Esophagus squamous epithelium (tissue), 5 donors: ENCODE measurements around the gene INSYN1. TPM values are rescaled to one million over a fixed set of nuclear protein-coding genes. Genes with fewer than 3 reads are reported as not detected.
"Not testable (repeated sequence)": the region's sequence is repeated elsewhere in the genome, so short reads cannot be mapped to it uniquely, and the experiment has no call there.

Source experiments
- DNase-seq: peaks from one replicate; lab custom pipeline; 2025; lab: John Stamatoyannopoulos, UW
- H3K27ac ChIP-seq, 4 donors: fragments of 200-600 bp; sonication (generic); one replicate each; pipeline ENCODE4 v1.5.1; 2016 to 2019; ENCODE audit warnings: mild to moderate bottlenecking in 1 of 4
- H3K27me3 ChIP-seq, 4 donors: fragments of 200-600 bp; sonication (generic); 1 replicate in 3 of 4; 2 replicates in 1 of 4; pipeline versions ENCODE4 v1.5.1 to v1.6.0; 2017 to 2021; ENCODE audit warnings: antibody characterized with exemption in 1 of 4
- H3K36me3 ChIP-seq, 3 donors: fragments of 200-600 bp; sonication (generic); one replicate each; pipeline ENCODE4 v1.5.1; 2016 to 2019
- H3K4me1 ChIP-seq, 3 donors: fragments of 200-600 bp; sonication (generic); one replicate each; pipeline ENCODE4 v1.5.1; 2017 to 2019
- H3K4me3 ChIP-seq, 4 donors: fragments of 200-600 bp; sonication (generic); 1 replicate in 3 of 4; 2 replicates in 1 of 4; pipeline ENCODE4 v1.5.1; 2016 to 2019; ENCODE audit warnings: mild to moderate bottlenecking in 2 of 4, moderate library complexity in 1 of 4
- H3K9me3 ChIP-seq, 3 donors: fragments of 200-600 bp; sonication (generic); one replicate each; pipeline ENCODE4 v1.5.1; 2016 to 2019
- CTCF ChIP-seq, 6 experiments: fragments of 450-650 bp in 4 of 6; fragments of 200-600 bp in 2 of 6; sonication (generic) in 2 of 6; IDR thresholded peaks; one replicate each; pipeline ENCODE4 v1.5.1; 2016 to 2019; ENCODE audit warnings: antibody characterized with exemption in 6 of 6, mild to moderate bottlenecking in 4 of 6, moderate library complexity in 4 of 6
- POLR2A ChIP-seq, 4 donors: fragments of 450-650 bp; IDR thresholded peaks; one replicate each; pipeline ENCODE4 v1.6.1; 2017; ENCODE audit warnings: antibody characterized with exemption in 4 of 4, mild to moderate bottlenecking in 4 of 4, moderate library complexity in 3 of 4
- WGBS, 2 donors: methylation state at CpG; one replicate each; pipeline ENCODE4 v1.1.5; 2018; 5-methylcytosine and 5-hydroxymethylcytosine counted together
- intact Hi-C: fragments of 100-400 bp; cut with DNase I; formaldehyde crosslinking; loops from one replicate; pipeline ENCODE4 v1.15.0; 2022
- total RNA-seq, 4 donors: library from RNA; depleted of rRNA; stranded (reverse); fragments of >200 nt; gene quantifications; one replicate each; pipeline ENCODE4 v1.1.0, GENCODE V29; 2016
- donor health status: DM: yes; HTN: yes; CAD: no.

INSYN1 gene
- total RNA-seq, 4 donors from 2014 or later: 0.38 to 20.9 (median 9.3) TPM

GRCh38 chr15:73789521-73790240, 36.5 kb upstream of the INSYN1 start:
- WGBS, 2 donors: 93 to 100% methylated on average over 2 of the region's 5 CpGs

GRCh38 chr15:73787621-73788020, 34.5 kb upstream of the INSYN1 start:
- intact Hi-C loops: no loop called here
- Histone ChIP-seq H3K4me3 (no peak overlapping the region), H3K9me3 (no peaks in the 10 kb centered on the region), H3K4me1 (peaks cover 0 to 29% (median 0%) of the 10 kb centered on the region in 3 donors), H3K27me3 (no peaks in the 10 kb centered on the region), H3K36me3 (no peaks in the 10 kb centered on the region), H3K27ac (no peak overlapping the region)
- no peak for DNase-seq
- 100% methylated on average over 1 of the region's 1 CpG; no CpG with 5 or more reads in 1 of the 2 donors for WGBS, 2 donors
- TF ChIP-seq POLR2A (IDR thresholded peaks at IDR 0.05) (no peak), CTCF (IDR thresholded peaks at IDR 0.05) (no peak)

More at GRCh38 chr15:73789521-73790240, 36.5 kb upstream of the INSYN1 start:
- Histone ChIP-seq H3K36me3 (no peaks in the 10 kb centered on the region), H3K4me1 (peaks cover 0 to 14% (median 0%) of the 10 kb centered on the region in 3 donors), H3K27me3 (no peaks in the 10 kb centered on the region), H3K4me3 (no peak overlapping the region), H3K9me3 (no peaks in the 10 kb centered on the region), H3K27ac (no peak overlapping the region)
- intact Hi-C loops: no loop called here
- no peak for TF ChIP-seq CTCF (IDR thresholded peaks at IDR 0.05)
- TF ChIP-seq POLR2A (IDR thresholded peaks at IDR 0.05): no peak
- no peak for DNase-seq

- WGBS, 2 donors: 40 to 68% methylated on average over 1 to 6 of the region's 6 CpGs
- H3K27ac ChIP-seq: no peak overlapping the region
- no peak for DNase-seq
- TF ChIP-seq POLR2A (IDR thresholded peaks at IDR 0.05) (no peak), CTCF (IDR thresholded peaks at IDR 0.05) (no peak)
- intact Hi-C loops: no loop called here
- no peaks in the 10 kb centered on the region for H3K36me3 ChIP-seq
- no peak overlapping the region for H3K4me3 ChIP-seq
- no peaks in the 10 kb centered on the region for H3K9me3 ChIP-seq
- H3K4me1 ChIP-seq: peaks cover 0 to 34% (median 0%) of the 10 kb centered on the region in 3 donors
- H3K27me3 ChIP-seq: no peaks in the 10 kb centered on the region
Measured at GRCh38 chr15:73786538-73786937, 33.4 kb upstream of the INSYN1 start.

- H3K27me3 ChIP-seq, H3K9me3 ChIP-seq, H3K27ac ChIP-seq, DNase-seq, intact Hi-C loops, H3K36me3 ChIP-seq, H3K4me3 ChIP-seq: not testable (repeated sequence)
- WGBS, 2 donors: 58 to 67% methylated on average over 10 to 12 of the region's 12 CpGs
- H3K4me1 ChIP-seq: peaks cover 0 to 34% (median 0%) of the 10 kb centered on the region in 3 donors
Measured at GRCh38 chr15:73785256-73786014, 32.3 kb upstream of the INSYN1 start.

- Histone ChIP-seq H3K27ac (no peak overlapping the region), H3K36me3 (no peaks in the 10 kb centered on the region), H3K27me3 (no peaks in the 10 kb centered on the region), H3K4me1 (peaks cover 0 to 37% (median 0%) of the 10 kb centered on the region in 3 donors), H3K9me3 (no peaks in the 10 kb centered on the region), H3K4me3 (no peak overlapping the region)
- DNase-seq: no peak
- no peak for TF ChIP-seq POLR2A (IDR thresholded peaks at IDR 0.05)
- TF ChIP-seq CTCF (IDR thresholded peaks at IDR 0.05): no peak
- 17 to 18% methylated on average over 2 to 3 of the region's 3 CpGs for WGBS, 2 donors
- intact Hi-C loops: no loop called here
Measured at GRCh38 chr15:73784291-73784690, 31.1 kb upstream of the INSYN1 start.
